Measurements from ENCODE around the gene GTF2A2. TPM values are rescaled to one million over a fixed set of nuclear protein-coding genes. Genes with fewer than 3 reads are reported as not detected.

The GTF2A2 gene
- total and polyA plus RNA-seq, 2 donors (not counting 1 experiment from before 2014, with no cell fraction given), result 39.7 to 60.0 TPM

- 100% methylated on average over 2 of the region's 5 CpGs for WGBS (ENCODE audit: insufficient coverage)
- Histone ChIP-seq H3K36me3 (replicated peaks in 1 of 2; ENCODE audit: control extremely low read depth in 1 of 2, control insufficient read depth in 1 of 2, extremely low read depth in 1 of 2, insufficient read depth in 2 of 2, low read length in 1 of 2) (peaks cover 4 to 68% of the 10 kb centered on the region in 2 experiments), H4K20me1 (ENCODE audit: control insufficient read depth, insufficient read depth, low read length, poor library complexity, severe bottlenecking) (peaks cover 34% of the 10 kb centered on the region), H3K4me3 (ENCODE audit: control extremely low read depth in 1 of 5, extremely low read depth in 1 of 5, insufficient read depth in 1 of 5, low read depth in 2 of 5, low read length in 4 of 5) (no peak overlapping the region), H2AFZ (ENCODE audit: insufficient read depth, low read depth, low read length, poor library complexity, severe bottlenecking) (no peak overlapping the region), H3K4me2 (replicated peaks; ENCODE audit: low read depth, low read length, poor library complexity, severe bottlenecking) (no peak overlapping the region), H3K27ac (ENCODE audit: low read length in 2 of 2) (no peak overlapping the region), H3K27me3 (replicated peaks in 1 of 4; ENCODE audit: control extremely low read depth in 1 of 4, control insufficient read depth in 3 of 4, insufficient read depth in 4 of 4, low read length in 3 of 4) (no peaks in the 10 kb centered on the region), H3K4me1 (ENCODE audit: control insufficient read depth in 2 of 2, insufficient read depth in 2 of 2, low read length in 2 of 2) (peaks cover 13 to 20% of the 10 kb centered on the region in 2 donors), H3K9me3 (ENCODE audit: control extremely low read depth in 1 of 3, control insufficient read depth in 2 of 3, insufficient read depth in 1 of 3, low read length in 2 of 3) (no peaks in the 10 kb centered on the region), H3K9ac (ENCODE audit: low read length) (no peak overlapping the region), H3K79me2 (ENCODE audit: control insufficient read depth, insufficient read depth, low read length) (peaks cover 92% of the 10 kb centered on the region)
- no peaks in the 10 kb centered on the region for H3K27me3 Mint-ChIP-seq
- intact Hi-C loops (cut with micrococcal nuclease), result no loop called here
- H3K4me1 Mint-ChIP-seq, result peaks cover 23% of the 10 kb centered on the region
- DNase-seq, result no peak
- TF ChIP-seq EZH2 (IDR thresholded peaks at IDR 0.05; ENCODE audit: borderline replicate concordance, insufficient read depth, low read depth, low read length, poor library complexity, severe bottlenecking), result no peak
- TF ChIP-seq CTCF (IDR thresholded peaks at IDR 0.05), result no peak
- no peak overlapping the region for H3K27ac Mint-ChIP-seq
- H3K9me3 Mint-ChIP-seq (ENCODE audit: insufficient read depth), result no peaks in the 10 kb centered on the region
- no peak for ATAC-seq (ENCODE audit: low read depth)
- H3K4me3 Mint-ChIP-seq, result no peak overlapping the region
- POLR2A ChIA-PET, result no interaction called here
- CTCF ChIA-PET, result interaction anchor here (0.7 to 2.3 kb wide), 5 partner anchors 11 to 152 kb away, joined by 3 to 5 read pairs (median 3); partner anchors contain the start of gene GTF2A2
Observed at GRCh38 chr15:59680870-59681269, 23.6 kb upstream of the GTF2A2 start.

DNA sequence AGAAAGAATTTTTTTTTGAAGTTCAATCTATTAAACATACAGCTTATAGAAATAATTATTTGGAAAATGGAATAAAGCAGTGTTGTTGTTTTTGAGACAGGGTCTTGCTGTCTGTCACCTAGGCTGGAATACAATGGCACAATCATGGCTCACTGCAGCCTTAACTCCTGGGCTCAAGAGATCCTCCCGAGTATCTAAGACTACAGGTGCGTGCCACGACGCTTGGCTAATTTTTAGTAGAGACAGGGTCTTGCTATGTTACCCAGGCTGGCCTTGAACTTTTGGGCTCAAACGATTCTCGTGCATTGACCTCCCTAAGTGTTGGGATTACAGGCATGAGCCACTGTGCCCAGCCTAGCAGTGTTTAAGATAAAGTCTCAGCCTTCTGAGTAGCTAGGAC is 23.0 kb upstream of the GTF2A2 start:
- no peaks in the 10 kb centered on the region for H3K9me3 Mint-ChIP-seq (ENCODE audit: insufficient read depth)
- ChIA-PET CTCF (interaction anchor here (0.6 to 2.3 kb wide), 5 partner anchors 11 to 152 kb away, joined by 3 to 5 read pairs (median 3); partner anchors contain the start of gene GTF2A2), POLR2A (no interaction called here)
- H4K20me1 ChIP-seq (ENCODE audit: control insufficient read depth, insufficient read depth, low read length, poor library complexity, severe bottlenecking), result peaks cover 34% of the 10 kb centered on the region
- no peak overlapping the region for H2AFZ ChIP-seq (ENCODE audit: insufficient read depth, low read depth, low read length, poor library complexity, severe bottlenecking)
- H3K79me2 ChIP-seq (ENCODE audit: control insufficient read depth, insufficient read depth, low read length), result peaks cover 86% of the 10 kb centered on the region
- H3K4me1 ChIP-seq (ENCODE audit: control insufficient read depth in 2 of 2, insufficient read depth in 2 of 2, low read length in 2 of 2), result peaks cover 8 to 15% of the 10 kb centered on the region in 2 donors
- no peaks in the 10 kb centered on the region for H3K27me3 Mint-ChIP-seq
- H3K36me3 ChIP-seq (replicated peaks in 1 of 2; ENCODE audit: control extremely low read depth in 1 of 2, control insufficient read depth in 1 of 2, extremely low read depth in 1 of 2, insufficient read depth in 2 of 2, low read length in 1 of 2), result peaks cover 4 to 74% of the 10 kb centered on the region in 2 experiments
- intact Hi-C loops (cut with micrococcal nuclease), result no loop called here
- no peak for ATAC-seq (ENCODE audit: low read depth)
- H3K4me3 ChIP-seq (ENCODE audit: control extremely low read depth in 1 of 5, extremely low read depth in 1 of 5, insufficient read depth in 1 of 5, low read depth in 2 of 5, low read length in 4 of 5), result no peak overlapping the region
- no peaks in the 10 kb centered on the region for H3K27me3 ChIP-seq (replicated peaks in 1 of 4; ENCODE audit: control extremely low read depth in 1 of 4, control insufficient read depth in 3 of 4, insufficient read depth in 4 of 4, low read length in 3 of 4)
- H3K4me3 Mint-ChIP-seq, result no peak overlapping the region
- TF ChIP-seq EZH2 (IDR thresholded peaks at IDR 0.05; ENCODE audit: borderline replicate concordance, insufficient read depth, low read depth, low read length, poor library complexity, severe bottlenecking), result no peak
- no peak for TF ChIP-seq CTCF (IDR thresholded peaks at IDR 0.05)
- H3K9ac ChIP-seq (ENCODE audit: low read length), result no peak overlapping the region
- no peak overlapping the region for H3K27ac Mint-ChIP-seq
- peaks cover 18% of the 10 kb centered on the region for H3K4me1 Mint-ChIP-seq
- WGBS (ENCODE audit: insufficient coverage), result 99% methylated on average over 6 of the region's 6 CpGs
- H3K9me3 ChIP-seq (ENCODE audit: control extremely low read depth in 1 of 3, control insufficient read depth in 2 of 3, insufficient read depth in 1 of 3, low read length in 2 of 3), result no peaks in the 10 kb centered on the region
- no peak overlapping the region for H3K27ac ChIP-seq (ENCODE audit: low read length in 2 of 2)
- no peak for DNase-seq
- H3K4me2 ChIP-seq (replicated peaks; ENCODE audit: low read depth, low read length, poor library complexity, severe bottlenecking), result no peak overlapping the region

All from B cell (primary cell).